HAP-1 (cell line): ENCODE results near the gene APOBEC3G.

ENCODE experiments used
- DNase-seq, 2 experiments: peaks; one replicate each; pipeline ENCODE4 v3.0.0-alpha.2; 2016 to 2020; ENCODE audit warnings: low spot score in 2 of 2
- H3K27me3 ChIP-seq: fragments of 250-450 bp; sonication (Bioruptor Pico); 2 replicates; pipeline ENCODE4 v1.5.1; 2020; ENCODE audit warnings: low read depth, mild to moderate bottlenecking, moderate library complexity
- H3K36me3 ChIP-seq: fragments of 250-450 bp; sonication (Bioruptor Pico); replicated peaks from 2 replicates; pipeline ENCODE4 v1.5.1; 2020; ENCODE audit warnings: mild to moderate bottlenecking
- H3K4me1 ChIP-seq: fragments of 250-450 bp; sonication (Bioruptor Pico); 2 replicates; pipeline ENCODE4 v1.5.1; 2020; ENCODE audit warnings: mild to moderate bottlenecking
- H3K4me3 ChIP-seq: fragments of 250-450 bp; sonication (Bioruptor Pico); 2 replicates; pipeline ENCODE4 v1.5.1; 2020; ENCODE audit warnings: mild to moderate bottlenecking, moderate library complexity
- H3K9me3 ChIP-seq: fragments of 250-450 bp; sonication (Bioruptor Pico); 2 replicates; pipeline ENCODE4 v1.5.1; 2020; ENCODE audit warnings: mild to moderate bottlenecking, moderate library complexity
- in situ Hi-C: fragments of 300-500 bp; cut with MboI; formaldehyde crosslinking; loops from 3 replicates; pipeline ENCODE4 v1.14.3; 2020; ENCODE audit warnings: low sequenced_read_pairs, inconsistent platforms, mixed read lengths

Gene APOBEC3G

GRCh38 chr22:39110631-39111561, 33.8 kb downstream of the APOBEC3G start:
- in situ Hi-C loops: no loop called here
- no peaks in the 10 kb centered on the region for H3K36me3 ChIP-seq
- peak in 1 of 2 experiments; percentile 45 for DNase-seq

GRCh38 chr22:39114112-39114511, 37.0 kb downstream of the APOBEC3G start:
- Histone ChIP-seq H3K27me3 (no peaks in the 10 kb centered on the region), H3K36me3 (no peaks in the 10 kb centered on the region), H3K4me3 (no peak overlapping the region), H3K9me3 (no peaks in the 10 kb centered on the region; the same call in 1 of the 2 replicates), H3K4me1 (peaks cover 13% of the 10 kb centered on the region)
- peak; percentile 39 to 43 for DNase-seq
- in situ Hi-C loops: no loop called here

More at GRCh38 chr22:39110631-39111561, 33.8 kb downstream of the APOBEC3G start:
- H3K9me3 ChIP-seq: no peaks in the 10 kb centered on the region; the same call in 1 of the 2 replicates
- peaks cover 13% of the 10 kb centered on the region for H3K4me1 ChIP-seq
- H3K27me3 ChIP-seq: no peaks in the 10 kb centered on the region
- H3K4me3 ChIP-seq: no peak overlapping the region

GRCh38 chr22:39115570-39115969, 38.5 kb downstream of the APOBEC3G start:
- H3K27me3 ChIP-seq: no peaks in the 10 kb centered on the region
- H3K36me3 ChIP-seq: no peaks in the 10 kb centered on the region
- H3K9me3 ChIP-seq: no peaks in the 10 kb centered on the region; the same call in 1 of the 2 replicates
- in situ Hi-C loops: loop anchor here (5.0 kb wide), 1 partner anchor 113 kb away; no protein-coding TSS in a partner anchor
- no peak for DNase-seq
- peaks cover 13% of the 10 kb centered on the region for H3K4me1 ChIP-seq
- H3K4me3 ChIP-seq: no peak overlapping the region

DNA sequence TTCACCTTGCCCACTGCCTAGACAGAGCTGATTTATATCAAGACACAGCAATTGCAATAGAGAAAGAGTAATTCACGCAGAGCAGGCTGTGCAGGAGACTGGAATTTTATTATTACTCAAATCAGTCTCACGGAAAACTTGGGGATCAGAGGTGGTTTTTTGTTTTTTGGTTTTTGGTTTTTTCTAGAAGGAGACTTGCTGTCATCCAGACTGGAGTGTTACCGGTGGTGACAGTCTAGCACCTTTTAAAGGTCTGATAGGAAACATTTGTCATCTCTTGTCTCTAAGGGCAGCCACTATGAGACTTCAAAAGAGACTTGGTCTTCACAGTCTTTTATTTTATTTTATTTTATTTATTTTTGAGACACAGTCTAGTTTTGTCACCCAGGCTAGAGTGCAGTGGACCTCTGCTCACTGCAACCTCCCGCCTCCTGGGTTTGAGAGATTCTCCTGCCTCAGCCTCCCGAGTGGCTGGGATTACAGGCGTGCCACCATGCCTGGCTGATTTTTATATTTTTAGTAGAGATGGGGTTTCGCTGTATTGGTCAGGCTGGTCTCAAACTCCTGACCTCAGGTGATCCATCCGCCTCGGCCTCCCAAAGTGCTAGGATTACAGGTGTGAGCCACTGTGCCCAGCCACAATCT, 39.0 kb downstream of the APOBEC3G start:
- H3K4me1 ChIP-seq: peaks cover 12% of the 10 kb centered on the region
- H3K36me3 ChIP-seq: no peaks in the 10 kb centered on the region
- H3K4me3 ChIP-seq: no peak overlapping the region
- H3K9me3 ChIP-seq: no peaks in the 10 kb centered on the region; the same call in 1 of the 2 replicates
- in situ Hi-C loops: loop anchor here (5.0 kb wide), 1 partner anchor 114 kb away; no protein-coding TSS in a partner anchor
- no peak for DNase-seq
- H3K27me3 ChIP-seq: no peaks in the 10 kb centered on the region

DNA sequence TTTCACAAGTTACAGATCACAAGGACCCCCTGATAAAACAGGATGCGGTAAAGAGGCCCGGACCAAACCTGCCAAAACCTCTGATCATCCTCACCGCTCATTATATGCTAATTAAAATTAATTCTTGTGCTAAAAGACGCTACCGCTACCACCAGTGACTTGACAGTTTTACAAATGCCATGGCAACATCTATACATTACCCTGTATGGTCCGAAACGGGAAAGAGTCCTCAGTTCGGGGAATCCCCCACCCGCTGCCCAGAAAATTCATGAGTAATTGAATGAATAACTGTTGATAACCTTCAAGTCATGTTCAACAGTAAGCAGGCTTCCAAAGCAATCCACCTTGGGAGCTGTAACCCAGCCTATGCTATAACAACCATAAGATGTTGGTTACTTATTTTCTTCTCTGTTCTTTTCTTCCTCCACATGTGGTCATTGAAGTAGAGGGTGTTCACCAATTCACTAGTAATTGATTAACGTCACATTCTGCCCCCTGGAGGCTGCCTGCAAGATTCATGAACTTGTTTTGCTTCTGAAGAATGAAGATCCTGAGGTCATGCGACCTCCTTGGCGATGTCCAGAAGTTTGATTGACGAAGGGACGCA, 40.6 kb downstream of the APOBEC3G start:
- peak; percentile 35 to 77 for DNase-seq
- no peaks in the 10 kb centered on the region for H3K27me3 ChIP-seq
- no peaks in the 10 kb centered on the region for H3K36me3 ChIP-seq
- H3K4me3 ChIP-seq: no peak overlapping the region
- in situ Hi-C loops: loop anchor here (5.0 kb wide), 1 partner anchor 115 kb away; no protein-coding TSS in a partner anchor
- H3K4me1 ChIP-seq: peaks cover 11% of the 10 kb centered on the region
- no peaks in the 10 kb centered on the region; the same call in 1 of the 2 replicates for H3K9me3 ChIP-seq

GRCh38 chr22:39120983-39121382, 43.9 kb downstream of the APOBEC3G start:
- no peaks in the 10 kb centered on the region for H3K4me1 ChIP-seq
- no peaks in the 10 kb centered on the region for H3K9me3 ChIP-seq
- DNase-seq: no peak
- in situ Hi-C loops: no loop called here
- no peaks in the 10 kb centered on the region for H3K36me3 ChIP-seq
- H3K4me3 ChIP-seq: no peak overlapping the region
- no peaks in the 10 kb centered on the region for H3K27me3 ChIP-seq

- DNase-seq: no peak
- Histone ChIP-seq H3K27me3 (no peaks in the 10 kb centered on the region), H3K9me3 (no peaks in the 10 kb centered on the region), H3K4me1 (no peaks in the 10 kb centered on the region), H3K4me3 (no peak overlapping the region), H3K36me3 (no peaks in the 10 kb centered on the region)
- in situ Hi-C loops: no loop called here
Observed at GRCh38 chr22:39122772-39123470, 45.8 kb downstream of the APOBEC3G start.

- in situ Hi-C loops: no loop called here
- no peak for DNase-seq
- no peaks in the 10 kb centered on the region for H3K4me1 ChIP-seq
Observed at GRCh38 chr22:39123751-39124581, 46.9 kb downstream of the APOBEC3G start.

DNA sequence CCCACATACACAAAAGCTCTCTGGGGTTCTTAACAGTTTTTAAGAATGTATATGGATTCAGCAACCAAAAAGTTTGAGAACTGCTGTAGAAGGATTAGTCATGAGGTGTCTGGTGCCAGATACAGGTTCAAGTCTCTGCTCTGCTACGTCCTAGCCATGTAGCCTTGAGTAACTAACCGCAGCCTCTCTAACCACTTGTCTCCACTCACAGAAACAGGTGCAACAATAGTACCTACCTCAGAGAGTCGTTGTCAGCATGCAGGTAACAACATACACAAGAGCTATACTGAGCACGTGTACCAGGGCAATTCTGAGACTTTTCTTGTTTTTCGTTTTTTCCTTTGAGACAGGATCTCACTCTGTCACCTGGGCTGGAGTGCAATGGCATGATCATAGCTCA, 48.5 kb downstream of the APOBEC3G start:
- Histone ChIP-seq H3K27me3 (no peaks in the 10 kb centered on the region), H3K4me3 (no peak overlapping the region), H3K36me3 (no peaks in the 10 kb centered on the region), H3K4me1 (no peaks in the 10 kb centered on the region), H3K9me3 (no peaks in the 10 kb centered on the region)
- in situ Hi-C loops: no loop called here
- DNase-seq: no peak

More at GRCh38 chr22:39123751-39124581, 46.9 kb downstream of the APOBEC3G start:
- Histone ChIP-seq H3K9me3 (no peaks in the 10 kb centered on the region), H3K4me3 (no peak overlapping the region), H3K27me3 (no peaks in the 10 kb centered on the region), H3K36me3 (no peaks in the 10 kb centered on the region)

DNA sequence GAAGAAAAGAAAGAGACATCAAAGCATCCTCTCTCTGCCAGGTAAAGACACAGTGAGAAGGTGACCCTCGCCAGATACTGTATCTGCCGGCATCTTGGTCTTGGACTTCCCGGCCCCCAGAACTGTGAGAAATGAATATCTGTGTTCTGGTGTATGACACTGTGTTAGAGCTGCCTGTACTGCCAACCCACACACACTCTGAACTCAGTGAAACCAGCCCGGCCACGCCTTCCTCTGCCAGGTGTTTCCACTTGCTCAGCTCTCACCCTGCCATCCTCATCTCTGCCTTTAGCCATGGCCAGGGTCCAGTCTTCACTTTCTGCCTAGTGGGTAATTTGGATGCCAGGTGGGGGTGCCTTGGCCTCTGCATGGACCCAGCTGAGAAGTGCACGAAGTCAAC, 51.4 kb downstream of the APOBEC3G start:
- no peak for DNase-seq
- Histone ChIP-seq H3K9me3 (no peaks in the 10 kb centered on the region), H3K4me3 (no peak overlapping the region), H3K27me3 (no peaks in the 10 kb centered on the region), H3K4me1 (no peaks in the 10 kb centered on the region), H3K36me3 (no peaks in the 10 kb centered on the region)
- in situ Hi-C loops: no loop called here

DNA sequence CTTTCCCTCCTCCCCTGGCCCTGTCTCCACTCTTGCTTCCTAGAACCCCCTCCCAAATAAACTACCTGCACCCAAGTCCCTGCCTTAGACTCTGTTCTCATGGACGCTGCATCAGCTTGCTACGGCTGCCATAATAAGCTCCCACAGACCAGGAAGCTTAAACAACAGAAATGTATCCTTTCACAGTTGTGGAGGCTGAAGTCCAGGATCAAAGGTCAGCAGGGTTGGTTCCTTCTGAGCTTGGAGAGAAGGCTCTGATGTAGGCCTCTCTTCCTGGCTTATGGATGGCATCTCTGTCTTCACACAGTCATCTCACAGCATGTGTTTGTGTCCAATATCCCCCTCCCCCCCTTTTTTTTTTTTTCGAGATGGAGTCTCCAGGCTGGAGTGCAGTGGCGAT, 52.0 kb downstream of the APOBEC3G start:
- Histone ChIP-seq H3K36me3 (no peaks in the 10 kb centered on the region), H3K27me3 (no peaks in the 10 kb centered on the region), H3K9me3 (no peaks in the 10 kb centered on the region), H3K4me1 (no peaks in the 10 kb centered on the region), H3K4me3 (no peak overlapping the region)
- in situ Hi-C loops: no loop called here
- no peak for DNase-seq

DNA sequence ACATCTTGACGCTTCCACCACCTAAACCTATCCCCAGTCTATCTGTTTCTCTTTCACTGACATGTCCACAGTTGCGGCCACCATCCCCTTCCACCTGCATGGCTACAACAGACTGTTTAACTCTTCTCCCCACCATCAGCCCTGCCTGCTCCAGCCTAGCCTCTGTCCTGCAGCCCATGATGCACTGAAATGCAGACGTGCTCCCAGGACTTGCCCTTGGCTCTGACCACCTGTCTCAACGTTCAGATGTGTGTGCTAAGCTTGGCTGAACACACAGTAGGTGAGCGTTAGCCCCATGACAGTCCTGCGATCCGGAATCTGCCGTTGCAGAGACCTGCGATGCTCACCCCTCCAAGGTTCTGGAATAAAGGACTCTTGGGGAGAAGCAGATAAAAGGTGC, 52.7 kb downstream of the APOBEC3G start:
- no peaks in the 10 kb centered on the region for H3K9me3 ChIP-seq
- H3K36me3 ChIP-seq: no peaks in the 10 kb centered on the region
- no peak for DNase-seq
- H3K4me1 ChIP-seq: no peaks in the 10 kb centered on the region
- in situ Hi-C loops: no loop called here
- no peak overlapping the region for H3K4me3 ChIP-seq
- no peaks in the 10 kb centered on the region for H3K27me3 ChIP-seq
